Adipose tissue (tissue), 3 donors: ENCODE measurements around the gene IMMP2L. TPM values are rescaled to one million over a fixed set of nuclear protein-coding genes. Genes with fewer than 3 reads are reported as not detected.

Experiments used
- H3K27ac ChIP-seq: one replicate; pipeline ENCODE4 v1.5.1; 2013; ENCODE audit warnings: low read depth, low read length
- WGBS, 3 donors: extraction: QIAGEN DNeasy Blood & Tissue Kit; methylation state at CpG; one replicate each; pipeline ENCODE4 v1.1.7; 2013; 5-methylcytosine and 5-hydroxymethylcytosine counted together
- polyA plus RNA-seq, 3 donors: library from polyadenylated mRNA; stranded (reverse); fragments of 200-250 nt; gene quantifications; one replicate each; pipeline ENCODE4 v1.2.3, GENCODE V29; 2013
- donor health status: healthy with polysubstance abuse.
- donor health status: Bipolar disorder and iron deficiency.
- donor health status: healthy.

IMMP2L gene
- polyA plus RNA-seq, 3 donors: 9.6 to 18.6 (median 15.0) TPM

DNA sequence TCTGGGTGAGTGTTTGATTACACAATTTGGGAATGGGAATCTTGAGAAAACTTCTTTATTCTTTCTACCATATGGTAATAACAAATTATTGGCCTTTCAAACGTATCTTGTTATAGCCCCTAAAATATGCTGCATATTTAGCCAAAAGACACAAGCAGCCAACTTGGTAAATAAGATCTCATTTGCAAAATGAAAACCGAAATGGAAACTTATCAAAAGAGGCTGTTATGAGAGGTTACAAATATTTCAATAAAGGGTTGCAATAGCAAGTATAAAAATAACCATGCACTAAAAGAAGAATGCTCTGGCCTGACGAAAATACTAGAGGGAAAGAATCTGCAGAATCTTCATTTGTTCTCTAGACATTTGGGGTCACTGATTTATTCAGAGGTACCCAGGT, 730.9 kb downstream of the IMMP2L start:
- H3K27ac ChIP-seq: no peak overlapping the region
- WGBS, 3 donors: 51 to 84% (median 58%) methylated on average over 3 of the region's 3 CpGs

DNA sequence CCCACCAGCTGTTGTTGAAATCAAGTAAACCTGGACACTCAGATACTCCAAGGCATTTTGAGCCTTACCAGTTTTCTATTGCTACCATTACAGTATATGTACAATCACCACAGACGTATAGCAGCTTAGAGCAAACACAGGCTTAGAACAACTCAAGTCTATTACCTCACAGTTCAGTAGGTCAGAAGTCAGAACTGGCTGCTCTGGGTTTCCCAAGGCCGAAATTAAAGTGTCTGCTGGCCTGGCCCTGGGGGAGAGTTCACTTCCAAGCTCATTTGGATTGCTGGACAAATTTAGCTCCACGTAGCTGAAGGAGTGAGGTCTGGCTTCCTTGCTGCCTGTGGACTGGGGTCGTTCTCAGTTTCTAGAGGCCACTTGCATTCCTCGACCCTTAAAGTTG, 731.5 kb downstream of the IMMP2L start:
- WGBS, 3 donors: 59 to 82% (median 63%) methylated on average over 5 of the region's 5 CpGs
- H3K27ac ChIP-seq: no peak overlapping the region

DNA sequence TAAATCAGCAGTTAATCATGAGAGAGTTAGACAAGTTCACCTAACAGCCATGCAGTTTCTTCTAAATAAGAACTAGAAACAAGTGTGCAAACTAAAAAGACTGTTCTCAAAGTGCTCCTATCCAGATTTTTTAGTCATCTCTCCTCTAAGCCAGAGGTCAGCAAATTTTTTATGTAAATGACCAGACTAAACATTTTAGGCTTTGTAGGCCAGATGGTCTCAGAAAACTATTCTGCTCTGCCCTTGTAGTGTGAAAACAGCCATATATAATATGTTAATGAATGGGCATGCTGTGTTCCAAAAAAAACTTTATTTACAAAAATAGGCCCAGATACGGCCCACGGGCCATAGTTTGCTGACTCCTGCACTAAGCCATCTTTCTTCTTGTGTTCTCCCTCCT, 734.4 kb downstream of the IMMP2L start:
- no peak overlapping the region for H3K27ac ChIP-seq
- WGBS, 3 donors: 88 to 94% (median 92%) methylated on average over 2 of the region's 2 CpGs

DNA sequence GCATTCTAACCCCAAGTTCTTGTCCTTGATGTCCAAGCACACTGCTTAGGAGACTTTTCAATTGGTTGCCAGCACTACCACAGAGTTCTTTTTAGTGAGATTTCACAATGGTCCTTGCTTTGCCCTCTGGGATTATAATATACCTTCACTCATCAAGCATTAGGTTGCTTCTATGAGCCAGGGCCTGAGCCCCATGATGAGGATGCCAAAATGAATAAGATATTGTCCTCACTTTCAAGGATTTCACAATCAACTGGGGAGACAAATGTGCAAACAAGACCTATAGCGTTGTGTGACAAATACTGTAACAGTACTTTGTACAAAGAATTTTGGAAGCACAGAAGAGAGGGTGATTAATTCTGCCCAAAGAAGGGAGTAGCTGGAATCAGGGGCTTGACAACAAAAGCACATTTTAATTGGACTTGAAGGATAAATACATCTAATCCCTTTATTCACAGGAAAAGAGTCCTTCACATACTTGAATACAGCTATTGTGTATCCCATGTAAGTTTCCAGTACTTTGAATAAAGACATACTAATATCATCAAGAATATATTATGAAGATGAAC, 734.9 kb downstream of the IMMP2L start:
- 77 to 90% (median 82%) methylated on average over 1 of the region's 1 CpG for WGBS, 3 donors
- H3K27ac ChIP-seq: no peak overlapping the region

DNA sequence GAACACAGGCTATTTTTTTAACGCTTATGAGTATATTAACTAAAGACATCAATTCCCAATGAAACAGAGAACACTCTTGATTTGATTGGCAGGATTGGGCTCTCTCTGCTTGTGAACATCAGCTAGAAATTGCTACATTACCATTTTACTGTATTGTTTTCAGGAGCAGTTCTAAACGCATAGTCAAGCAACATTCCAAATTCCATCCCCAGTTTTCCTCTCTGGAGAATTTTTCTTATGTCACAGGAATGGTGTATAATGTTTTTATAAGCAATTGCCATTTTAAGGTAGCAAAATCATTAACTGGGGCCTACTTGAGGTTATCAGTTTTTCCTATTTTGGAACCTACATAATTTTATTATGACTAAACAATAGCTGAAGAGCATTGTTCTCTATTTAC, 748.3 kb downstream of the IMMP2L start:
- H3K27ac ChIP-seq: no peak overlapping the region
- 49 to 82% (median 51%) methylated on average over 2 of the region's 2 CpGs for WGBS, 3 donors

DNA sequence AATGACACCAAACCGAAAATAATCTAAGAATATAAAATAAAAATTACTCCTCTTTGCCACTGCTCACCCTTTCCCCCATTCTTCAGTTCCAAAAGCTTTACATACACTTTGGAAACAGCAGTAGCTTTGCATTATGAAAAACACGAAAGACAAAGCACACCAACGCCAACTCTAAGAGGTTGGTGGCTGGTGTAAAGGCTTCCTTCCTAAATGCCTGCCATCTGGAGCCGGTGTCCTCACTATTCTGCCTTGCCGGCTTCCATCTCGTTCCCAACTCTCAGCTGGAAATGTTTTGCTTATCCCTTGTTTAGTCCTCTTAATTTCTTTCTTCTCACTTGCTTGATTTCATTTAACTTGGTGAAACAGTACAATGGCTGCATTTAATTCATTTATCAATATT, 752.5 kb downstream of the IMMP2L start:
- 83 to 95% (median 93%) methylated on average over 6 of the region's 6 CpGs for WGBS, 3 donors
- no peak overlapping the region for H3K27ac ChIP-seq

DNA sequence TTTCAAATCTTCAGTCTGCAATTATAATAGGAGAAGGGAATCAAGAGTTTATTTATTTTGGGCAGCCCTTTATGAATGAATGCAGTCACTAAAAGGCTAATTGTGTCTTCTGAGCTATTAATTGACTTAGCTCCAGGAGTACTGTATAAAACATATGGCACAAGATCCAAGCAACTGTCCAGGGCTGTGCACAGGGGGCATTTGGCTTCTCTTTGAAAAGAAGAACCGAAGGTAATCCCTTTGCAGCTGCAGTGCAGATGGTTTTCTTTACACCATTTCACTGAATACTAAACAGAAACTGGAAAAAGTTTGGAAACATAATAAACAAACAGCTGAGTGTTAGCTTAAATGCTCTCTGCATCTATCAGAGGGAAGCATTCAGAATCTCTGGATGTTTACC, 753.9 kb downstream of the IMMP2L start:
- WGBS, 3 donors: 88 to 93% (median 92%) methylated on average over 1 of the region's 1 CpG
- H3K27ac ChIP-seq: no peak overlapping the region

DNA sequence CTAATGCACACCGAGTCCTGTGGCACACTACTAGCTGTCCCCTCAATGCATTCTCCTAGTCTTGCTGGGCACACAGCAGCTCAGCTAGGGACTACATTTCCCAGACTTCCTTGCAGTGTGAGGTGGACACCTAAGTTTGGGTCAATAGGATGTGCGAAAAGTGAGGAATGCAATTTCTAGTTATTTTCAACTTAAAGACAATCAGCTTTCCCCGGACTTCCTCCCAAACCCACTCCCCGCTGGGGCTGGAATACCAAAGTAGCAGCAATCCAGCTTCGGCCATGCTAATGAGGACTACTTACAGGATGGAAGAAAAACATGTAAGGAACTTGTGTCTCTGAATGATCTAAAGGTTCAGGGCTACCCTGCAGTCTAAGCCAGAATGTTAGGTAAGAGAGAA, 757.8 kb downstream of the IMMP2L start:
- 86 to 87% (median 86%) methylated on average over 5 of the region's 5 CpGs for WGBS, 3 donors
- no peak overlapping the region for H3K27ac ChIP-seq

DNA sequence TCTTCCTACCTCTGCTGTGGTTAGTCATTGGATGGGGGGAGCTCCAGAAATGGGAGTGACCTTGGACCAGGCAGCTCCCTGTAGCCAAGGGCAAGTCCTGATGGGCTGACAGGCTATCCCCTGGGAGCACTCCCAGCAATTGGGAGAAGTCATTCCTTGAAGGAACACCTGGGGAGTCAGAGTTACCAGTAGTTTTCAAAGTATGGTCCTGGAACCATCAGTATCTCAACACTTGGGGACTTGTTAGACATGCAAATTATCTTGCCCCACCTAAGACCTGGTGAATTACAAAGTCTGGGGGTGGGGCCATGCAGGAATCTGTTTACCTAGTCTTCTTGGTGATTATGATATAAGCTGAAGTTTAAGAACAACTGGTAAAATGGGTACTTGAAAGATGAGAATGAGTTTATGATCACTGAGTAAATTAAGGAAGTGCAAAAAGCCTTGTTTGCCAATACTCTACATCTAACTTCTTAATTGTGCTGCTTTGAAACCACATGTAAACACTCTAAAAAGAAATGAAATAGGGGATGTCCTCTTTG, 758.6 kb downstream of the IMMP2L start:
- no peak overlapping the region for H3K27ac ChIP-seq

DNA sequence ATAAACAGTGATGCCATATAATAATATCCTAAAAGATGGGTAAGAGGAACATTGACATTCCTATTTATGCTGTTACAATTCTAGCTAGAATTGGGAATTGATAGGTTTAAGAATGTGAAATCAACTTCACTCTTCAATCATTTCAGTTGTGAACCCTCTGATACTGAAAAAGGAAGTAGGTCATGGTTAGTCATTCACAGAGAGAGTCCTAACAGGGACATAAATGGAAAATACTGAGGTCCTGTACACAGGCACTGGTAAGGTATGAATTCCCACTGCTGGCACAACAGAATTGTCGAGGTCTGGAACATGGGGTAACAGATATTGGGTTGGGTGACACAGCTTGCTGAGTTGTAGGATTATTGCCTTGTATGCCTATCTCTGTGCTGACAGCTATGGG, 760.8 kb downstream of the IMMP2L start:
- no peak overlapping the region for H3K27ac ChIP-seq
- WGBS, 3 donors: 40 to 89% (median 86%) methylated on average over 1 of the region's 1 CpG

DNA sequence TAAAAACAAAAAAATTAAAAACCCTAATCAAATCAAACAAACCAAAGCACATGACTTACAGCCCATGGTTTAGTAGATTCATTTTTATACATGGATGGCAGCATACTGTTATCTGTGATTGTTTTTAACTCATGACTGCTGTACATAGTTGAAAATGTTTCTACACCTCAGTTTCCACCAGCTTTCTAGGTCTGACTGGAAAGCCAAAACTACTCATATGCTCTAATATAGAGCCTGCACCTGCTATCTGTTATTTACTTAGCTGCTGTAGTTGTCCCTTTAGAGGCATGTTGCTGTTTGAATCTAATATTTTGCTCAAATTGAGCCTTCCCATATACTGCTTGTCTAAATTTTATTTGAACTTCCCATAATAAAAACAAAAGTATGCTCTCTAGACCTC, 761.3 kb downstream of the IMMP2L start:
- no peak overlapping the region for H3K27ac ChIP-seq

DNA sequence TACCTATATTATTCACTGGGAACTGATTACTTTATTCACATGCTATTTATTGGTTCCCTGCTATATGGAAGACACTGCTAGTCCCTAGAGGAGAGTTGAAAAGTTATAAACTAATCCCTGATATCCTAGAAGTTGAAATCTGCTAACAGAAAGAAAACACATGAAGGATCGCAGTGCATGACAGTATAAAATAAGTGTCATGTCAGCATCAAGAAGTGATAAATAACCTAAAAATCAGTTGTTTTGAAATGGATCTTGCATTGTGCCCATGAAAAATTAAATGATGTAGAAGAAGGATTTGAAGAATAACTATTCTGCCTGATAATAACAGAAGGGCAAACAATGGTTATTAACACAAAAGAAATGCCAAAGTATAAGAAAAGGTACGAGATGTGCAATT, 764.6 kb downstream of the IMMP2L start:
- 94 to 96% (median 94%) methylated on average over 2 of the region's 2 CpGs for WGBS, 3 donors

DNA sequence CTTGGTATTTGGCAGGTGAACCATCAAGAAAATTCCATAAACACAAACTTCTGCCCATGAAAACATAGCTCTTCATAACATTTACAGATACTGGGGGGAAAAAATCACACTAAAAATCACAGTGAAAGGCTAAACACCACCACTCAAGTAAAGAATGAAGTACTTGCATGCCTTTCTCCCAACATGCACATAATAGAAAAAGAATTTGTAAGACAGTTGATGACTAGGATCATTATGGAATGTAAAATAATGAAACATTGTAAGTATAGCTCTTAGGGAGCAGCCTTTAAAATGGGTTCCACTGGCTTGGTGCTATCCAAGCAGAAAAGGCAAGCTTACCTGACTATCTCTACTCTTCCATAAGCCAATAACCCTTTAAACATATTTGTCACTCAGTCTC, 771.3 kb downstream of the IMMP2L start:
- H3K27ac ChIP-seq: no peak overlapping the region

More for the DNA sequence above, 764.6 kb downstream of the IMMP2L start:
- no peak overlapping the region for H3K27ac ChIP-seq

DNA sequence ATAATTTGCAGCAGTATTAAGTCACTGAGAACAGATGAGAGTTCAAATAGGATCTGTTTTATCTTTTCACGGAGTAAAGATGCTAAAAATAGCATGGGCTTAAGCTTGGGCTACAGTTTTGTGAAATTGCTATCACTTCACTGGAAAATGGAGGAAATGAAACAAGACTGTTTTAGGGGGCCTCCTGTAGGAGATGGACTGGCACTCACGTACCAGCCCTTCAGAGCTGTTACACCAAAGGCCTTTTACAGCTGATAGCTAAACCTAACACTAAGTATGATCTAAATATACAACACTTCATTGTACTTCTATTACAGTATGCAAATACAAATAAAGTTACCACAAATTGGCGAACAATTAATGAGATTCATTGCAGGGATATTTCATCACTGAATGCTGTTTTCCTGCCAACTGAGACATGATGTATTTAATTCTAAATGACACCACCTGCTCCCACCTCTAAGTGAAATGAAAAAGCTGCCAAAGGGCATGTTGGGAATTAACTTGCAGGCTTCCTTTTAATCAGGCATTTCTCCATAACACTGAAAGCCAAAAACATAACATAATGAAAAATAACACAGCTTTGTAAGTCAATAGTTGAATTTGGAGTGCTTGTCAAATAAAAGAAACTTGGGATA, 775.8 kb downstream of the IMMP2L start:
- 54 to 65% (median 62%) methylated on average over 3 of the region's 3 CpGs for whole genome bisulfite sequencing, 3 donors
- no peak overlapping the region for H3K27ac ChIP-seq

DNA sequence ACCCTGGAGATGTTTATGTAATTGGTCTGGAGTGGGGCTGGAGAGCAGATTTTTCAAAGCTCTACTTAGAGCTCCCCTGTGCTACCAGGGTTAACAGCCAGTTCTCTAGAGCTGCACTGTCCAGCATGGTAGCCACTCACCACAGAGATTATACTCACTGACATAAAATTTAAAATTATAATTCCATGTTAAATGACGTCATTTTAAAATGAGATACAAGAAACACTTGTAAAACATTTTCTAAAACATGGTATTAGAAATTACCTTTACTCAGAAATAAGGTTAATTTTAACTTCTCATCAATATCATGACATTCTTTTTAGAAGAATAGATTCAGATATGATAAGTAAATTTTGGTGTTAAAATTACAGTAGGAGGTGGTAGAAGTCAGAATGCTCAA, 777.5 kb downstream of the IMMP2L start:
- 89 to 98% (median 90%) methylated on average over 1 of the region's 1 CpG for WGBS, 3 donors

DNA sequence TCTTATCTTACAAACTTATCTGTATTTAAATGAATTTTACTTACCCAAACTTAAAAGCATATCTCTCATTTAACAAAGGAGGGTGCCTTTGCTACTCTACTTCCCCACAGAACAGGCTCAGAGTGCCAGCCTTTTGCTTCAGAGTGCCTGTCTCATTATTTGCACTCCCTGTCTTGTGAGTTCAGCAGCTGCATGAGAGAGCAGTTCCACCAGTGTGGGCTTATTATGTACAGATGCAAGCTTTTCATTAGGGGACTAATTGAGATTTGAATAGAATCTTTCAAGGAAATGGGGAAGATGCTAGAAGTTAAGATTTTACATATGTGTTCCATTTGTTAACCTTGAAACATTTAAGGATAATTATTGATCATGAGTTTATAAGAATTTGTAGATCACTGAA, 781.6 kb downstream of the IMMP2L start:
- H3K27ac ChIP-seq: no peak overlapping the region

More for the DNA sequence above, 777.5 kb downstream of the IMMP2L start:
- H3K27ac ChIP-seq: no peak overlapping the region

DNA sequence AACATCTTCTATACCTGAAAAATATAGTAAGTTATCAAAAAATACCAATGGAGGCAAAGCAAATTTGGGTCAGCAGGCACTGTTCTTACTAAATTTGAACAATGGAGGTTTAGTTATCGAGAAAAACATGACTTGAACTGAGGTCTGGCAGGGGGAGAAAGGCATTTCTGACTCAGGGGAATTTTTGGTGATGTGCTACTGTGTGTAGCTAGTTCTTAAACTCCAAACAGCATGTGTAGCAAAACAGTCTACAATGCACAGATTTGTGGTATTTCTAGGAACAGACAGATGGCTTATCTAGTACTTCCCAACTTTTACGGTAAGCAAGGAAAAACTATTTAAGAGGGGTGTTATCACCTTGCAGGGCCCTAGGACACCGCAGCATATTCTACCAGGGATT, 783.0 kb downstream of the IMMP2L start:
- H3K27ac ChIP-seq: no peak overlapping the region
- WGBS, 3 donors: 88 to 92% (median 89%) methylated on average over 3 of the region's 3 CpGs

DNA sequence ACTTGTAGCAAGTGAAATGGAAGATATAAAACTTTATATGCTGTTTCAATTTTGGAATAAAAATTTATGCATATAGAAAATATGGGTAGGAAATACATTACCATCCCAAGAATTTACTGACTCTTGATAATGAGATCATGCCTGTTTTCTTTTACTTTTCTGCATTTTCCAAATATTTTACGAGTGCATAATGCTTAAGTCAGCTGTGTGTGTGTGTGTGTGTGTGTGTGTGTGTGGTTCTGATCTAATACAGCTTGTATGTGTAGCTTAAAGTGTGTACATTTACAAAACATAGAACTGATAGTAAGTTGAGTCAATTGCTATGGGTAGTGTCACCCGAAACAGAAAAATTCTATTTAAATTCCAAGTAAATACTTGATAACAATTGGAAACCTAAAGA, 787.2 kb downstream of the IMMP2L start:
- H3K27ac ChIP-seq: no peak overlapping the region
- WGBS, 3 donors: 83 to 86% (median 85%) methylated on average over 2 of the region's 2 CpGs

DNA sequence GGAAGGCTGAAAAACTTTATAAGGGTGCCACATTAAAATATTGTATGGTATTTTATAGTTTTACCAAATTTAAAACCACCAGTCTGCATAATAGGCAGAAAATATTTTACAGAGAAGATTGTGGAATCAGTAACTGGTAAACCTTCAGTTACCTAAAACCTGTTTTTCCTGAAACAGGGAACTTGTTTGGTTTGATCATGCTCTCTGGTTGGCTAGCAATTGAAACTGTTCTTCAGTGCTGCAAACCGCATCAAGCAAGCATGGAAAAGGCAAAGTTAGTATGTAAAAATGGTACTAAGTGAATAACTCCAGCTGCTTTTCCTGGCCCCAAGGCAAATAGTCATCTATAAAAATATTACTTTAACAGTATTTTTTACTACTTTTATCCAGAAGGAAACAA, 788.2 kb downstream of the IMMP2L start:
- 69 to 94% (median 89%) methylated on average over 1 of the region's 1 CpG for whole genome bisulfite sequencing, 3 donors
- H3K27ac ChIP-seq: no peak overlapping the region

DNA sequence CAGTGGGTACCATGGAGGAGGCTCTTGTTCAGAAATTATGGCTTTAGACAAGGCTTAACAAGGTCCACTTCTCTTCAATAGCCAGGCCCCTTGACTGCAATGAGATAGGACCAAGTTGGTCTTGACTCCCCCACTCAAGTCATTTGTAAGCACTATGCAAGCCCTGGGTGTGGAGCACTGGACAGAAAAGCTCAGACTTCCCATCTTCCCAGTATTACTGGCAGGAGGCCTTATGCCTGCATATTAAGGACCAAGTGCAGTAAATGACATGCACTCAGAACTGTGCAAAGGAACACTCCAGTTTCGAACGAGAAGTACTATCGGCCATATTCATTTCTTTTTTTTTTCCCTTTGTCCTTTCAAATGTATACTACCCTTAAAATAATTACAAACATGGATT, 789.7 kb downstream of the IMMP2L start:
- no peak overlapping the region for H3K27ac ChIP-seq
- 93 to 99% (median 96%) methylated on average over 3 of the region's 3 CpGs for WGBS, 3 donors
